PC-9 (cell line): ENCODE results near the gene CES1.

Experiments
- EZH2 ChIP-seq: fragments of 200-600 bp; sonication (generic); IDR thresholded peaks from 2 replicates; pipeline ENCODE4 v1.8.0; 2017; ENCODE audit warnings: antibody characterized with exemption, low read depth
- TF ChIP-seq, protein P1 (sequence below): fragments of 200-600 bp; sonication (generic); conservative IDR thresholded peaks from 2 replicates; pipeline ENCODE4 v1.6.1; 2017; ENCODE audit warnings: mixed run types, antibody characterized with exemption, mild to moderate bottlenecking, moderate library complexity

DNA sequence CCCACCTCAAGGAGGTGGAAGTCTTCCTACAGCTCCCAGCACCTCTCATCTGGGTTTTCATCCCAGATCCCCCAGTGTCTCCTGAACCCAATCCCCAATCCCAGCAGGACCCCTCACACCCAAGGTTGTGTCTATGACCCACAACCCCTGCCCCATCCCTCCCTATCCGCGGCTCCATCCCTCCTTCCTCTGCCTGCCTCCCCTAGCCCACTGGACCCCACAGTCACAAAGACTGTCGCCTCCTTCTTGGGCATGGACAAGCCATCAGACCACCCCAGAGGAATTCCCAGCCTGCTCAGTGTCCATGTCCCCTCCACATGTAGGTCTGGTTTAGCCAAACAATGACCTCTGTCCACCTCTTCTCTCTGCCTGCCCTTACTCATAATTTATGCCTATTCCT is 12.3 kb downstream of the CES1 start:
- TF ChIP-seq, protein P1, sequence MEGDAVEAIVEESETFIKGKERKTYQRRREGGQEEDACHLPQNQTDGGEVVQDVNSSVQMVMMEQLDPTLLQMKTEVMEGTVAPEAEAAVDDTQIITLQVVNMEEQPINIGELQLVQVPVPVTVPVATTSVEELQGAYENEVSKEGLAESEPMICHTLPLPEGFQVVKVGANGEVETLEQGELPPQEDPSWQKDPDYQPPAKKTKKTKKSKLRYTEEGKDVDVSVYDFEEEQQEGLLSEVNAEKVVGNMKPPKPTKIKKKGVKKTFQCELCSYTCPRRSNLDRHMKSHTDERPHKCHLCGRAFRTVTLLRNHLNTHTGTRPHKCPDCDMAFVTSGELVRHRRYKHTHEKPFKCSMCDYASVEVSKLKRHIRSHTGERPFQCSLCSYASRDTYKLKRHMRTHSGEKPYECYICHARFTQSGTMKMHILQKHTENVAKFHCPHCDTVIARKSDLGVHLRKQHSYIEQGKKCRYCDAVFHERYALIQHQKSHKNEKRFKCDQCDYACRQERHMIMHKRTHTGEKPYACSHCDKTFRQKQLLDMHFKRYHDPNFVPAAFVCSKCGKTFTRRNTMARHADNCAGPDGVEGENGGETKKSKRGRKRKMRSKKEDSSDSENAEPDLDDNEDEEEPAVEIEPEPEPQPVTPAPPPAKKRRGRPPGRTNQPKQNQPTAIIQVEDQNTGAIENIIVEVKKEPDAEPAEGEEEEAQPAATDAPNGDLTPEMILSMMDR = no peak
- no peak for TF ChIP-seq EZH2
